Progenitor cell of endocrine pancreas (in vitro differentiated cells): ENCODE results near the gene MGAT4B. TPM values are rescaled to one million over a fixed set of nuclear protein-coding genes. Genes with fewer than 3 reads are reported as not detected.
A peak's percentile ranks its signal among the peaks of the same experiment; 100 is the strongest.

ENCODE experiments used
- DNase-seq: peaks from one replicate; pipeline ENCODE4 v3.0.0; 2021; ENCODE audit warnings: low spot score; ENCODE audit not compliant: unreplicated experiment
- H3K27ac Mint-ChIP-seq: 2 replicates; pipeline ENCODE4 v1.8.0; 2021; ENCODE audit warnings: mild to moderate bottlenecking, moderate library complexity, mixed read lengths
- H3K27me3 Mint-ChIP-seq: 2 replicates; pipeline ENCODE4 v1.8.0; 2021; ENCODE audit warnings: mixed read lengths
- H3K36me3 Mint-ChIP-seq: 2 replicates; pipeline ENCODE4 v1.8.0; 2022; ENCODE audit warnings: mixed read lengths; ENCODE audit not compliant: insufficient read depth
- H3K4me1 Mint-ChIP-seq: 2 replicates; pipeline ENCODE4 v1.8.0; 2021; ENCODE audit warnings: low read depth, mixed read lengths
- H3K4me3 Mint-ChIP-seq: 2 replicates; pipeline ENCODE4 v1.8.0; 2021; ENCODE audit warnings: low read depth, mild to moderate bottlenecking, moderate library complexity, mixed read lengths
- H3K9me3 Mint-ChIP-seq: 2 replicates; pipeline ENCODE4 v1.8.0; 2021; ENCODE audit warnings: low read depth, mixed read lengths
- microRNA-seq: library from miRNA; unstranded; fragments of <30 nt; microRNA quantifications from one replicate; pipeline ENCODE4 v1.1.0, GENCODE V29; 2020; ENCODE audit warnings: borderline number of aligned reads; ENCODE audit not compliant: unreplicated experiment
- total RNA-seq: library from RNA; stranded (reverse); gene quantifications from 2 replicates; pipeline ENCODE4 v1.2.1, GENCODE V29; 2021
- TF ChIP-seq, protein P1 (sequence below): fragments of 200-600 bp; sonication (generic); IDR thresholded peaks from one replicate; pipeline ENCODE4 v1.5.0; 2021; ENCODE audit warnings: antibody characterized with exemption, mild to moderate bottlenecking; ENCODE audit not compliant: unreplicated experiment

Gene MGAT4B
- total RNA-seq, 1 donor from 2014 or later = 159 TPM

DNA sequence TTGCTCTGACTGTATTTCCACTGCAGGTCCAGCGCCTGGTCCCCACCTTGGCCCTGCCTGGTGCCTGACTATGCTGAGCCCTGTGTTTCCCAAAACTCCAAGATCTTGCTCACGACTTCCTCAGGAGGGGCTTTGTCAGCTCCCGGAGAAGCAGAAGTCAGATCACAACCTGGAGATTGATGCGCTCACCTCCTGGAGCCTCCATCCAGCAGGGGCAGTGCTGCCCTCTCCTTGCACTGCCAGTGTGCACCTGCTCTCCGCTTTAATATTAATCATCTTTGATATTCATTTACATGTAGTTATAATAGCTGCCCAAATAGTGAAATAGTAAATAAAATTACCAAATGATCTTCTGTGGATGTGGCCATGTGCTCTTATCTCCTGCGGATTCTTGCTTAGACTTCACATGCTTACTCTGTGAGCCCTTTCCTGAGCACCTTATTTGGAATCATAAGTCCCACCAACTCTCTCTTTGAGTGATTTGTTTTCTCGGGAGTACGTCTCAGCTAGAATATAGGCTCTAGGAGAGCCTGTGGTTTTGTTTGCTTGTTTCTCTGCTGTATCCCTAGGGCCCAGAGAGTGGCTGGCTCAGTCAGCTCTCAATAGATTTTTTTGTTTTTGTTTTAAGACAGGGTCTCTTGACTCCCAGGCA, 56.7 kb downstream of the MGAT4B start:
- H3K36me3 Mint-ChIP-seq = peaks cover 8% of the 10 kb centered on the region
- peaks cover 15% of the 10 kb centered on the region for H3K4me1 Mint-ChIP-seq
- H3K9me3 Mint-ChIP-seq = peaks cover 3% of the 10 kb centered on the region
- peak overlapping the region; percentile 50 for H3K27ac Mint-ChIP-seq
- TF ChIP-seq, protein P1, sequence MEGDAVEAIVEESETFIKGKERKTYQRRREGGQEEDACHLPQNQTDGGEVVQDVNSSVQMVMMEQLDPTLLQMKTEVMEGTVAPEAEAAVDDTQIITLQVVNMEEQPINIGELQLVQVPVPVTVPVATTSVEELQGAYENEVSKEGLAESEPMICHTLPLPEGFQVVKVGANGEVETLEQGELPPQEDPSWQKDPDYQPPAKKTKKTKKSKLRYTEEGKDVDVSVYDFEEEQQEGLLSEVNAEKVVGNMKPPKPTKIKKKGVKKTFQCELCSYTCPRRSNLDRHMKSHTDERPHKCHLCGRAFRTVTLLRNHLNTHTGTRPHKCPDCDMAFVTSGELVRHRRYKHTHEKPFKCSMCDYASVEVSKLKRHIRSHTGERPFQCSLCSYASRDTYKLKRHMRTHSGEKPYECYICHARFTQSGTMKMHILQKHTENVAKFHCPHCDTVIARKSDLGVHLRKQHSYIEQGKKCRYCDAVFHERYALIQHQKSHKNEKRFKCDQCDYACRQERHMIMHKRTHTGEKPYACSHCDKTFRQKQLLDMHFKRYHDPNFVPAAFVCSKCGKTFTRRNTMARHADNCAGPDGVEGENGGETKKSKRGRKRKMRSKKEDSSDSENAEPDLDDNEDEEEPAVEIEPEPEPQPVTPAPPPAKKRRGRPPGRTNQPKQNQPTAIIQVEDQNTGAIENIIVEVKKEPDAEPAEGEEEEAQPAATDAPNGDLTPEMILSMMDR = peak; percentile 22
- H3K4me3 Mint-ChIP-seq = no peak overlapping the region
- H3K27me3 Mint-ChIP-seq = no peaks in the 10 kb centered on the region
- DNase-seq = no peak

- no peaks in the 10 kb centered on the region for H3K27me3 Mint-ChIP-seq
- H3K36me3 Mint-ChIP-seq = peaks cover 8% of the 10 kb centered on the region
- DNase-seq = no peak
- TF ChIP-seq, protein P1 = no peak
- no peak overlapping the region for H3K27ac Mint-ChIP-seq
- no peak overlapping the region for H3K4me3 Mint-ChIP-seq
- H3K4me1 Mint-ChIP-seq = peaks cover under 1% of the 10 kb centered on the region
- H3K9me3 Mint-ChIP-seq = peaks cover 3% of the 10 kb centered on the region
These were observed 58.9 kb downstream of the MGAT4B start for GRCh38 chr5:179747811-179748210.

Small RNA genes lying within 50 kb of the gene (microRNA-seq; reads per million reads assigned to microRNA genes)
- 40.0 reads per million, percentile 42 among the genes with 10 or more reads in this experiment for gene MIR1229

Other genes starting within 250 kb of the MGAT4B start
- gene HNRNPH1, start 183.2 kb downstream of the MGAT4B start, total RNA-seq = 1,377 and 1,392 TPM in 2 replicates
- not detected in 2 replicates for gene CBY3, start 125.8 kb downstream of the MGAT4B start, total RNA-seq
- 571 and 574 TPM in 2 replicates for gene CANX, start 107.9 kb downstream of the MGAT4B start, total RNA-seq
- 51.8 and 54.8 TPM in 2 replicates for gene MAML1, start 74.0 kb downstream of the MGAT4B start, total RNA-seq
- gene LTC4S, start 12.9 kb downstream of the MGAT4B start, total RNA-seq = 5.5 and 6.9 TPM in 2 replicates
- gene SQSTM1, start 14.0 kb upstream of the MGAT4B start, total RNA-seq = 113 and 139 TPM in 2 replicates
- 61.4 and 63.4 TPM in 2 replicates for gene MRNIP, start 52.0 kb upstream of the MGAT4B start, total RNA-seq
- gene TBC1D9B, start 101.0 kb upstream of the MGAT4B start, total RNA-seq = 128 and 135 TPM in 2 replicates